ENCODE measurements around the gene INAFM2. TPM values are rescaled to one million over a fixed set of nuclear protein-coding genes. Genes with fewer than 3 reads are reported as not detected.

INAFM2 gene
- total RNA-seq, result 17.3 and 21.2 TPM in 2 replicates

GRCh38 chr15:40323239-40323952, at the start of gene INAFM2:
INAFM2 (plus strand) TSS chr15:40323692; CDS start chr15:40324056, 364 bp downstream.

GRCh38 chr15:40282869-40283614, 40.5 kb upstream of the INAFM2 start, which contains the start of gene ANKRD63:
ANKRD63 (minus strand) TSS chr15:40283064; CDS start chr15:40282586, 478 bp downstream.

DNA sequence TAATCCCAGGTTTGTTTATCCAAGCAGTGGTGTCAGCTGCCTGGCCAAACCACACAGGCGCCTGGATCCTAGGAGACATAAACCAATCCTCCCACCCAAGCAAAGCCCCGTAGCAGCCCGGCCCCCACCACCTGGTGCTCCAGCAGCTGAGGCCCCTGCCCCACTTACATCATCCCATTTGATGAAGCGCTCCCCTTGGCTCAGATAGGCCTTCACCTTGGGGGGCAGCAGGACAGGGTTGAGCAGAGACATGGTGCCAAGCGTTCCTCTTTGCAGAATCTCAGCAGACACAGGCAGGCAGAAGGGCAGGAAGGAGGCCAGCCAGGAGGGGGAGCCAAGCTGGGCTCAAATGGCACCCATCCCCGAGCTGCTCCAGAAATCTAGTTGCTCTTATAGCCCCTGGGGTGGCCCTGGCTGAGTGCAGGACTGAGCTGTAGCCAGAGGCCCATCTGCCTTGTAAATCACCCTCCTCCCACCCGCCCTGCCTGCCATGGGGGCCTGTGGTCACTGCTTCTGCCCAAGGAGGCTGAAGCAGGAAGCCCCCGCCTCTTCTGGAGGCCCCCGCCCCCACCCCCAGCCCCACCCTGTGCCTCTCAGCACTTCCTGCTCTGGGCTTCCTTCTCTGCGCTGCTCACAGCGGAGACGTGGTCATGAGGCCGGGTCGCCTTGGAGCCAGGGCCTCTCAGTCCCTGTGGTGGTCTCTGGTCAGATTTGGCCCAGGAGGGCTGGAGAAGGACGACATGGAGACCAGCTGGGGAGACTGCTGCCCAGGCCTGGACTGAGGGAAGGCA, 15.9 kb upstream of the INAFM2 start, which contains the start of gene PLCB2:
Gene PLCB2, minus strand, starts transcription at position 515 of the 791 bp plus-strand sequence. Its CDS starts 263 bp downstream, at position 252.

GRCh38 chr15:40340740-40341400, 17.4 kb downstream of the INAFM2 start, which contains the start of gene CCDC9B:
CCDC9B (minus strand) TSS chr15:40340939; CDS start chr15:40340819, 120 bp downstream.

GRCh38 chr15:40357723-40358470, 34.4 kb downstream of the INAFM2 start, which contains the start of gene DISP2:
DISP2 (plus strand) TSS chr15:40358219; CDS start chr15:40358322, 103 bp downstream.

Other genes starting within 250 kb of the INAFM2 start
- gene BMF, start 214.8 kb upstream of the INAFM2 start, total RNA-seq, result 4.5 and 5.7 TPM in 2 replicates
- gene BUB1B, start 162.6 kb upstream of the INAFM2 start, total RNA-seq, result 38.7 and 51.1 TPM in 2 replicates
- gene PAK6, start 84.6 kb upstream of the INAFM2 start, total RNA-seq, result 0.20 TPM in 1 of 2 replicates, not detected in the other
- gene ANKRD63, start 40.6 kb upstream of the INAFM2 start, total RNA-seq, result not detected in 2 replicates
- gene PLCB2, start 15.8 kb upstream of the INAFM2 start, total RNA-seq, result 2.2 and 3.0 TPM in 2 replicates
- gene CCDC9B, start 17.2 kb downstream of the INAFM2 start, total RNA-seq, result 6.3 and 7.7 TPM in 2 replicates
- not detected in 2 replicates for gene PHGR1, start 27.3 kb downstream of the INAFM2 start, total RNA-seq
- gene DISP2, start 34.5 kb downstream of the INAFM2 start, total RNA-seq, result 0.13 and 0.39 TPM in 2 replicates
- 57.8 and 74.7 TPM in 2 replicates for gene KNSTRN, start 59.0 kb downstream of the INAFM2 start, total RNA-seq
- gene IVD, start 82.1 kb downstream of the INAFM2 start, total RNA-seq, result 40.7 and 41.9 TPM in 2 replicates
- gene BAHD1, start 117.3 kb downstream of the INAFM2 start, total RNA-seq, result 12.9 and 13.5 TPM in 2 replicates
- gene CHST14, start 147.3 kb downstream of the INAFM2 start, total RNA-seq, result 28.9 and 34.7 TPM in 2 replicates
- gene CCDC32, start 241.3 kb downstream of the INAFM2 start, total RNA-seq, result 15.0 and 31.1 TPM in 2 replicates
- gene RPUSD2, start 245.6 kb downstream of the INAFM2 start, total RNA-seq, result 12.0 and 24.2 TPM in 2 replicates

All from mammary microvascular endothelial cell (primary cell).